H1 (cell line): ENCODE data around the gene BBS1. TPM values are rescaled to one million over a fixed set of nuclear protein-coding genes. Genes with fewer than 3 reads are reported as not detected.
"Not testable (repeated sequence)": the region's sequence is repeated elsewhere in the genome, so short reads cannot be mapped to it uniquely, and the experiment has no call there.

Experiments
- CTCF ChIA-PET: fragments of 300-600 bp; sonication (Branson Sonifier 250); formaldehyde crosslinking; loops from one replicate; lab custom pipeline; 2021; ENCODE audit not compliant: partially characterized antibody; lab: Charles Lee
- POLR2A ChIA-PET: fragments of 300-600 bp; sonication (Branson Sonifier 250); formaldehyde crosslinking; loops from one replicate; lab custom pipeline; 2021; ENCODE audit warnings: inconsistent platforms; ENCODE audit not compliant: partially characterized antibody; lab: Charles Lee
- DNase-seq, 2 experiments: peaks; one replicate each; pipeline versions ENCODE4 v3.0.0 to v3.0.0-alpha.2; 2010 to 2022; ENCODE audit warnings: low spot score in 2 of 2, low read depth in 1 of 2, mixed read lengths in 1 of 2
- FAIRE-seq: peaks from 2 replicates; lab custom pipeline; 2011; peaks lifted over from hg19 to GRCh38; lab: Jason Lieb, UNC
- H2AFZ ChIP-seq: 2 replicates; pipeline ENCODE4 v1.8.1; 2012; ENCODE audit warnings: low read length, inconsistent platforms
- H2AK5ac ChIP-seq: 2 replicates; pipeline ENCODE4 v1.6.1; 2013; ENCODE audit warnings: low read depth, low read length
- H2BK120ac ChIP-seq: replicated peaks from 2 replicates; pipeline ENCODE3; 2013; ENCODE audit warnings: low read depth, low read length, inconsistent platforms
- H2BK12ac ChIP-seq: 2 replicates; pipeline ENCODE4 v1.6.1; 2013; ENCODE audit warnings: low read depth, low read length
- H2BK15ac ChIP-seq: 2 replicates; pipeline ENCODE4 v1.6.1; 2013; ENCODE audit warnings: low read length
- H2BK20ac ChIP-seq: 2 replicates; pipeline ENCODE4 v1.6.1; 2013; ENCODE audit warnings: low read length
- H2BK5ac ChIP-seq: 2 replicates; pipeline ENCODE4 v1.6.1; 2013; ENCODE audit warnings: low read depth, low read length
- H3K14ac ChIP-seq: 2 replicates; pipeline ENCODE4 v1.6.1; 2013; ENCODE audit warnings: inconsistent platforms; ENCODE audit not compliant: insufficient read length
- H3K18ac ChIP-seq: 2 replicates; pipeline ENCODE4 v1.6.1; 2013; ENCODE audit warnings: low read length; ENCODE audit errors: extremely low read depth
- H3K23ac ChIP-seq: 2 replicates; pipeline ENCODE4 v1.6.1; 2013; ENCODE audit warnings: inconsistent platforms; ENCODE audit not compliant: insufficient read length
- H3K23me2 ChIP-seq: 2 replicates; pipeline ENCODE4 v1.6.1; 2013; ENCODE audit warnings: low read depth, low read length
- H3K27ac ChIP-seq: 2 replicates; pipeline ENCODE4 v1.6.1; 2011; ENCODE audit warnings: low read depth, low read length, inconsistent platforms
- H3K27me3 ChIP-seq, 4 experiments: replicated peaks in 1 of 4; 1 replicate in 1 of 4; 2 replicates in 3 of 4; pipeline versions ENCODE4 v1.6.1 to v1.8.1; 2011 to 2013; ENCODE audit warnings: low read length in 3 of 4, mild to moderate bottlenecking in 3 of 4, inconsistent platforms in 2 of 4, mixed read lengths in 2 of 4, moderate library complexity in 1 of 4; ENCODE audit not compliant: control insufficient read depth in 3 of 4, insufficient read depth in 3 of 4; ENCODE audit errors: extremely low read depth in 1 of 4
- H3K36me3 ChIP-seq, 4 experiments: 2 replicates each; pipeline versions ENCODE4 v1.6.1 to v1.8.1; 2011 to 2013; ENCODE audit warnings: mild to moderate bottlenecking in 4 of 4, low read length in 3 of 4, moderate library complexity in 2 of 4, control low read depth in 1 of 4, inconsistent platforms in 1 of 4; ENCODE audit not compliant: insufficient read depth in 4 of 4, control insufficient read depth in 2 of 4
- H3K4ac ChIP-seq: replicated peaks from 2 replicates; pipeline ENCODE3; 2013; ENCODE audit warnings: low read length, low read depth, mixed read lengths, inconsistent platforms; ENCODE audit not compliant: insufficient read length
- H3K4me1 ChIP-seq, 4 experiments: replicated peaks in 1 of 4; 1 replicate in 1 of 4; 2 replicates in 3 of 4; pipeline versions ENCODE4 v1.6.1 to v1.8.1; 2011 to 2013; ENCODE audit warnings: low read length in 3 of 4, inconsistent platforms in 2 of 4, mixed read lengths in 1 of 4; ENCODE audit not compliant: insufficient read depth in 4 of 4, control insufficient read depth in 3 of 4
- H3K4me2 ChIP-seq, 2 experiments: 2 replicates each; pipeline versions ENCODE4 v1.6.1 to v1.8.1; 2011 to 2013; ENCODE audit warnings: low read depth in 2 of 2, low read length in 2 of 2, control low read depth in 1 of 2, inconsistent platforms in 1 of 2, mild to moderate bottlenecking in 1 of 2; ENCODE audit not compliant: insufficient read depth in 1 of 2
- H3K4me3 ChIP-seq, 4 experiments: fragments of 200-600, 300-600 bp in 1 of 4; sonication (generic), shearing (Covaris generic), sonication (Bioruptor Twin) in 1 of 4; 2 replicates each; pipeline versions ENCODE4 v1.5.1 to v1.8.1; 2011 to 2016; ENCODE audit warnings: low read length in 4 of 4, low read depth in 3 of 4, control low read depth in 2 of 4, inconsistent platforms in 2 of 4, mild to moderate bottlenecking in 2 of 4, mixed read lengths in 1 of 4, moderate library complexity in 1 of 4; ENCODE audit not compliant: insufficient read depth in 2 of 4; ENCODE audit errors: extremely low read depth in 1 of 4
- H3K56ac ChIP-seq: replicated peaks from 2 replicates; pipeline ENCODE3; 2013; ENCODE audit warnings: low read depth, mild to moderate bottlenecking, mixed read lengths, low read length, inconsistent platforms; ENCODE audit not compliant: insufficient read length
- H3K79me1 ChIP-seq: 2 replicates; pipeline ENCODE4 v1.6.1; 2013; ENCODE audit warnings: low read depth, low read length, control low read depth
- H3K79me2 ChIP-seq, 2 experiments: 2 replicates each; pipeline versions ENCODE4 v1.6.1 to v1.8.1; 2012 to 2013; ENCODE audit warnings: low read length in 2 of 2, mild to moderate bottlenecking in 2 of 2, inconsistent platforms in 1 of 2; ENCODE audit not compliant: insufficient read depth in 2 of 2, control insufficient read depth in 1 of 2
- H3K9ac ChIP-seq, 4 experiments: replicated peaks in 1 of 4; 1 replicate in 1 of 4; 2 replicates in 3 of 4; pipeline versions ENCODE4 v1.6.1 to v1.8.1; 2011 to 2013; ENCODE audit warnings: low read depth in 3 of 4, low read length in 3 of 4, control low read depth in 2 of 4, mild to moderate bottlenecking in 2 of 4, moderate library complexity in 2 of 4, inconsistent platforms in 1 of 4; ENCODE audit errors: extremely low read depth in 1 of 4
- H3K9me3 ChIP-seq, 2 experiments: 2 replicates each; pipeline versions ENCODE4 v1.6.1 to v1.8.1; 2012 to 2013; ENCODE audit warnings: mild to moderate bottlenecking in 2 of 2, moderate library complexity in 2 of 2, control low read depth in 1 of 2, inconsistent platforms in 1 of 2, low read depth in 1 of 2, low read length in 1 of 2, mixed read lengths in 1 of 2; ENCODE audit not compliant: insufficient read depth in 2 of 2
- H4K20me1 ChIP-seq, 2 experiments: replicated peaks in 1 of 2; 2 replicates each; pipeline versions ENCODE3 to v1.8.1; 2011 to 2013; ENCODE audit warnings: inconsistent platforms in 2 of 2, low read length in 2 of 2, mild to moderate bottlenecking in 1 of 2; ENCODE audit not compliant: insufficient read depth in 2 of 2, control insufficient read depth in 1 of 2
- H4K5ac ChIP-seq: 2 replicates; pipeline ENCODE4 v1.6.1; 2013; ENCODE audit warnings: low read length, low read depth, mixed read lengths, inconsistent platforms; ENCODE audit not compliant: insufficient read length
- H4K8ac ChIP-seq: 2 replicates; pipeline ENCODE4 v1.8.0; 2013; ENCODE audit warnings: mild to moderate bottlenecking, moderate library complexity, low read length, inconsistent platforms; ENCODE audit not compliant: insufficient read depth; ENCODE audit errors: extremely low read depth
- H4K91ac ChIP-seq: replicated peaks from 2 replicates; pipeline ENCODE3; 2013; ENCODE audit warnings: low read length, mixed read lengths, inconsistent platforms; ENCODE audit not compliant: insufficient read length
- WGBS, 2 experiments: shearing (Covaris generic) in 1 of 2; methylation state at CpG; one replicate each; pipeline versions ENCODE4 v1.1.6 to v1.1.7; 2013 to 2015; ENCODE audit warnings: low lambda C conversion rate in 2 of 2, mixed read lengths in 2 of 2, inconsistent platforms in 1 of 2, low coverage in 1 of 2, missing lambda C conversion rate in 1 of 2; ENCODE audit not compliant: insufficient replicate concordance in 2 of 2, insufficient coverage in 1 of 2, insufficient read length in 1 of 2; ENCODE audit errors: extremely low coverage in 1 of 2, missing lambda C conversion rate in 1 of 2; 5-methylcytosine and 5-hydroxymethylcytosine counted together
- polyA plus RNA-seq, 7 experiments: library from polyadenylated mRNA; depleted of rRNA in 3 of 7; stranded (reverse) in 5 of 7; unstranded in 2 of 7; fragments of >200 nt in 5 of 7; fragments of 200-250 nt in 2 of 7; gene quantifications; 1 replicate in 5 of 7; 2 replicates in 1 of 7; 4 replicates in 1 of 7; pipeline versions ENCODE4 v1.2.1 to v1.2.3, GENCODE V29; 2011 to 2013; ENCODE audit warnings: missing spikeins in 2 of 7, mixed read lengths in 2 of 7
- total RNA-seq: library from RNA; stranded (reverse); fragmentation: NEBNext Ultra II Directional; extraction: Animal tissue kit (Norgen Biotek cat#: 25700); gene quantifications from 2 replicates; pipeline ENCODE4 v1.2.1, GENCODE V29; 2021

BBS1 gene
- total and polyA plus RNA-seq, 2 of the 8 experiments (the other 6 are each of a cell fraction or from before 2014, with no cell fraction given): 19.1 to 19.5 TPM

DNA sequence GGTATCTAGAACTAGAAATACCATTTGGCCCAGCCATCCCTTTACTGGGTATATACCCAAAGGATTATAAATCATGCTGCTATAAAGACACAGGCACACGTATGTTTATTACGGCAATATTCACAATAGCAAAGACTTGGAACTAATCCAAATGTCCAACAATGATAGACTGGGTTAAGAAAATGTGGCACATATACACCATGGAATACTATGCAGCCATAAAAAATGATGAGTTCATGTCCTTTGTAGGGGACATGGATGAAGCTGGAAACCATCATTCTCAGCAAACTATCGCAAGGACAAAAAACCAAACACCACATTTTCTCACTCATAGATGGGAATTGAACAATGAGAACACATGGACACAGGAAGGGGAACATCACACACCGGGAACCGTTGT is 46.3 kb upstream of the BBS1 start:
- H3K4ac ChIP-seq, H4K20me1 ChIP-seq, H3K56ac ChIP-seq, H3K36me3 ChIP-seq, FAIRE-seq, H3K4me2 ChIP-seq, H2BK12ac ChIP-seq, H3K79me2 ChIP-seq, H4K91ac ChIP-seq, H2BK120ac ChIP-seq, H2BK20ac ChIP-seq, H3K23ac ChIP-seq, H2BK5ac ChIP-seq, H3K18ac ChIP-seq, H3K14ac ChIP-seq, H2BK15ac ChIP-seq, H4K5ac ChIP-seq, H2AK5ac ChIP-seq, H2AFZ ChIP-seq, H3K27me3 ChIP-seq, H3K9me3 ChIP-seq, H3K4me3 ChIP-seq, H3K27ac ChIP-seq, H4K8ac ChIP-seq, H3K79me1 ChIP-seq, POLR2A ChIA-PET, DNase-seq, H3K9ac ChIP-seq: not testable (repeated sequence)
- peaks cover 3 to 18% (median 12%) of the 10 kb centered on the region in 4 experiments for H3K4me1 ChIP-seq
- CTCF ChIA-PET: interaction anchor here (1.1 kb wide), 1 partner anchor 213 kb away, joined by 4 read pairs; no protein-coding TSS in a partner anchor
- peaks cover 13% of the 10 kb centered on the region for H3K23me2 ChIP-seq
- 90% methylated on average over 5 of the region's 5 CpGs; no CpG with 5 or more reads in 1 of the 2 experiments for WGBS, 2 experiments
